Panc1 (cell line): Measurements from ENCODE around the gene FSTL4. TPM values are rescaled to one million over a fixed set of nuclear protein-coding genes. Genes with fewer than 3 reads are reported as not detected.

Source experiments
- ATAC-seq: fragments of 200-7000 bp; cut with Tn5 transposase; 2 replicates; pipeline ENCODE4 v1.9.1; 2020; ENCODE audit warnings: mild to moderate bottlenecking, moderate library complexity
- BruUV-seq: library from RNA; stranded (reverse); fragments of 400-500 nt; replicated peaks from 2 replicates; lab custom pipeline; 2021; lab: Mats Ljungman, UMichigan
- CTCF ChIA-PET: fragments of 300-600 bp; sonication (Branson Sonifier 250); formaldehyde crosslinking; loops from one replicate; lab custom pipeline; 2022; ENCODE audit warnings: antibody characterized with exemption; lab: Charles Lee
- POLR2A ChIA-PET: fragments of 300-600 bp; sonication (Branson Sonifier 250); formaldehyde crosslinking; loops from one replicate; lab custom pipeline; 2022; ENCODE audit warnings: antibody characterized with exemption; lab: Charles Lee
- DNase-seq: peaks from one replicate; pipeline ENCODE4 v3.0.0-alpha.2; 2010; ENCODE audit warnings: low read depth, low spot score
- H3K27ac ChIP-seq: 2 replicates; pipeline ENCODE4 v1.5.1; 2011; ENCODE audit warnings: mild to moderate bottlenecking, low read length, inconsistent platforms
- H3K27me3 ChIP-seq: fragments of 200-500 bp; sonication (Bioruptor generic); 2 replicates; pipeline ENCODE4 v1.6.0; 2014; ENCODE audit warnings: low read length, inconsistent platforms; ENCODE audit not compliant: control insufficient read depth, insufficient read depth
- H3K36me3 ChIP-seq: fragments of 200-500 bp; sonication (Bioruptor generic); 2 replicates; pipeline ENCODE4 v1.5.1; 2014; ENCODE audit warnings: inconsistent platforms, mild to moderate bottlenecking, low read length, moderate library complexity; ENCODE audit not compliant: control insufficient read depth, insufficient read depth
- H3K4me1 ChIP-seq: 2 replicates; pipeline ENCODE4 v1.5.1; 2011; ENCODE audit warnings: inconsistent platforms, mild to moderate bottlenecking, low read length, moderate library complexity; ENCODE audit not compliant: control insufficient read depth, insufficient read depth
- H3K4me3 ChIP-seq, 2 experiments: 2 replicates each; pipeline ENCODE4 v1.5.1; 2011 to 2012; ENCODE audit warnings: low read depth in 2 of 2, low read length in 2 of 2, mild to moderate bottlenecking in 2 of 2, inconsistent platforms in 1 of 2, moderate library complexity in 1 of 2
- H3K9me3 ChIP-seq: fragments of 200-500 bp; sonication (Bioruptor generic); 2 replicates; pipeline ENCODE4 v1.5.1; 2014; ENCODE audit warnings: low read depth, mild to moderate bottlenecking, inconsistent platforms, low read length, moderate library complexity; ENCODE audit not compliant: control insufficient read depth, insufficient read depth
- CTCF ChIP-seq: fragments of 450-650 bp; IDR thresholded peaks from 2 replicates; pipeline ENCODE4 v1.5.1; 2017; ENCODE audit warnings: mild to moderate bottlenecking
- POLR2AphosphoS5 ChIP-seq: IDR thresholded peaks from 2 replicates; pipeline ENCODE4 v1.6.1; 2012; ENCODE audit warnings: mild to moderate bottlenecking, low read depth, low read length, moderate library complexity
- REST ChIP-seq, 2 experiments: IDR thresholded peaks; 2 replicates each; pipeline ENCODE4 v1.6.1; 2011 to 2012; ENCODE audit warnings: low read depth in 2 of 2, control low read depth in 1 of 2, low read length in 1 of 2, mild to moderate bottlenecking in 1 of 2, moderate library complexity in 1 of 2; ENCODE audit not compliant: insufficient read depth in 1 of 2
- SIN3A ChIP-seq: IDR thresholded peaks from 2 replicates; pipeline ENCODE4 v1.6.1; 2012; ENCODE audit warnings: low read depth, mild to moderate bottlenecking, low read length, moderate library complexity, borderline replicate concordance; ENCODE audit not compliant: insufficient read depth
- TCF7L2 ChIP-seq: IDR thresholded peaks from 2 replicates; pipeline ENCODE4 v1.6.1; 2011; ENCODE audit warnings: mild to moderate bottlenecking, low read depth, low read length, inconsistent platforms
- in situ Hi-C: cut with HindIII; loops from 2 replicates; pipeline ENCODE4 v1.10.0; 2016; ENCODE audit warnings: low sequenced_read_pairs, low pct_unique_long_range_greater_than_20kb
- intact Hi-C: fragments of 100-400 bp; cut with micrococcal nuclease; formaldehyde crosslinking; loops from one replicate; pipeline ENCODE4 v1.10.0; 2022; ENCODE audit not compliant: unreplicated experiment
- total RNA-seq: library from RNA; stranded (reverse); gene quantifications from one replicate; pipeline ENCODE4 v1.2.1, GENCODE V29; 2021; ENCODE audit not compliant: unreplicated experiment

Gene FSTL4
- total RNA-seq, 1 experiment from 2014 or later, result 0.18 TPM

- Histone ChIP-seq H3K27me3 (no peaks in the 10 kb centered on the region), H3K27ac (no peak overlapping the region), H3K36me3 (no peaks in the 10 kb centered on the region), H3K4me3 (no peak overlapping the region), H3K4me1 (no peaks in the 10 kb centered on the region), H3K9me3 (no peaks in the 10 kb centered on the region)
- CTCF ChIA-PET, result interaction anchor here (0.6 to 0.7 kb wide), 2 partner anchors 33 to 173 kb away, joined by 3 to 5 read pairs; no protein-coding TSS in a partner anchor
- POLR2A ChIA-PET, result no interaction called here
- no TSS peak for BruUV-seq
- TF ChIP-seq REST (IDR thresholded peaks at IDR 0.05; ENCODE audit: insufficient read depth in 1 of 2, low read depth in 2 of 2, low read length in 1 of 2) (no peak), SIN3A (no peak), CTCF (no peak; the same call in 1 of the 2 replicates), TCF7L2 (no peak), POLR2AphosphoS5 (no peak)
- intact Hi-C loops, result loop anchor here (1.0 kb wide), 1 partner anchor 176 kb away; no protein-coding TSS in a partner anchor
- DNase-seq, result peak; percentile 28
- in situ Hi-C loops, result no loop called here
- ATAC-seq, result peak; percentile 82
These were observed 324.8 kb downstream of the FSTL4 start for GRCh38 chr5:133287500-133287899.

GRCh38 chr5:133286483-133286882 lies 325.9 kb downstream of the FSTL4 start:
- intact Hi-C loops (no loop called here), in situ Hi-C loops (no loop called here)
- no peaks in the 10 kb centered on the region for H3K9me3 ChIP-seq
- no peaks in the 10 kb centered on the region for H3K36me3 ChIP-seq
- POLR2A ChIA-PET, result no interaction called here
- CTCF ChIA-PET, result interaction anchor here (0.7 kb wide), 1 partner anchor 39 kb away, joined by 3 read pairs; no protein-coding TSS in a partner anchor
- H3K4me1 ChIP-seq, result no peaks in the 10 kb centered on the region
- TF ChIP-seq TCF7L2 (no peak), SIN3A (no peak), CTCF (no peak), REST (IDR thresholded peaks at IDR 0.05; ENCODE audit: insufficient read depth in 1 of 2, low read depth in 2 of 2, low read length in 1 of 2) (no peak), POLR2AphosphoS5 (no peak)
- no peak overlapping the region for H3K4me3 ChIP-seq
- H3K27me3 ChIP-seq, result no peaks in the 10 kb centered on the region
- no TSS peak for BruUV-seq
- ATAC-seq, result no peak
- H3K27ac ChIP-seq, result no peak overlapping the region
- no peak for DNase-seq
